Right ventricle myocardium inferior (tissue), 1 donor: ENCODE results near the gene BANF2. TPM values are rescaled to one million over a fixed set of nuclear protein-coding genes. Genes with fewer than 3 reads are reported as not detected.
"Not testable (repeated sequence)": the region's sequence is repeated elsewhere in the genome, so short reads cannot be mapped to it uniquely, and the experiment has no call there.

Source experiments
- ATAC-seq: fragments of 200-7000 bp; cut with Tn5 transposase; one replicate; pipeline ENCODE4 v1.9.1; 2020; ENCODE audit warnings: mild to moderate bottlenecking, moderate library complexity
- DNase-seq: peaks from one replicate; pipeline ENCODE4 v3.0.0; 2021; ENCODE audit errors: missing footprints
- intact Hi-C: fragments of 100-400 bp; cut with DNase I; formaldehyde crosslinking; loops from one replicate; pipeline ENCODE4 v1.11.0; 2022
- long read RNA-seq: library from polyadenylated mRNA; unstranded; transcript quantifications from one replicate; pipeline ENCODE4 v2.0.0, GENCODE V29; 2021
- total RNA-seq: library from RNA; stranded (reverse); fragmentation: NEBNext Ultra II Directional; extraction: Animal tissue kit (Norgen Biotek cat#: 25700); gene quantifications from one replicate; pipeline ENCODE4 v1.2.1, GENCODE V29; 2021
- donor health status: DM: no; HTN: yes; CAD: no; lungs with severe emphysema.

The BANF2 gene
- not detected for total RNA-seq
- long read RNA-seq, result 0 reads

DNA sequence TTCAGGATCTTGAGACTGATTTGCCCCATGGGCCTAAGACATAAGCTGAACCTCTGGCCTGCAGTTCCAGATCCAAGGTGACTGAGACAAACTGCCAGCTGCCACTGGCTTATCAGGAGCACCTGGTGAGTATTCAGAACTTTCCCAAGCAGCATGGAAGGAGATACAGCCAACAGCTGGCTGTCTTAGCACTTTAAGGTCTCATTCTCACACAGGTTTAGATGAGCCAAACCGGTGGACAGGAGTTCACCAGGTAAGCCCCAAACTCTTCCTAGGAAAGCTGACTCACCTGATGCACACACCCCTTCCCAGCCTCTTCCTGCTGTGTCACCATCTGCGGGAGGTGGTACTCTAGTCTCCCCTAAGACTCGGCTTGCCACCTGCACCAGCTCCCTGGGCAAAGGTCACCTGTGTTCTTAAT lies at the start of gene BANF2:
BANF2 (plus strand) TSS at position 36 of the 421 bp plus-strand sequence. CDS start 25,060 bp downstream, outside the sequence.
- ATAC-seq, result no peak
- DNase-seq, result no peak
- intact Hi-C loops, result no loop called here

- ATAC-seq, result no peak
- intact Hi-C loops, result no loop called here
- peak; percentile 42 for DNase-seq
Measured at GRCh38 chr20:17650301-17651128, 49.3 kb upstream of the BANF2 start.

DNA sequence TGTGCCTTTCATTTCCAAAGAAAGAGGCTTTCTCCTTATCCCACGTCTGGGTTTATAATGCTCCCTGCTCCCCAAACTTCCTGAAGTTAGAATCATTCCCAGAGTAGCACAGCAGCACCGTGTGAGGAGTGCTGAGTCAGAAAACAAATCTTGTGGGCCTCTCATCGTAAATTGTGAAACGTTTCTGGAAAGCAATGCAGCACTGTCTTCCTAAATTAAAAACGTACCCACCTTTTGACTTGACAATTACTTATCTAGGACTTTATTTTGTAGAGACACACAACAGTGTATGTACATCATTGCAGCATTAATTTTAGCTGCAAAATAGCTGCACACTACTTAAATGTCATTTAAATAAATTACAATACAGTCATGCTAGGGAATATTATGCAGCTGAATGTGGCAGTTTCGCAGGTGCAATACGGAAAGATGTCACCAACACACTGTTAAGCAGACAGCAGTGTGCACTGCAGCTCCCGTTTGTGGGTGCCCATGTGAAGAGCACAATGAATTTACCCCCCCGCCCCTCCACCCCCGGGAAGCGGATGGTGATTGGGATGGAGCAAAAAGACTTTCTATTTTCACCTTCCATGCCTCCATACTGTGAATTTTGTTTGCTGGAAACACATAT lies 48.5 kb upstream of the BANF2 start:
- no peak for DNase-seq
- ATAC-seq, result no peak
- intact Hi-C loops, result no loop called here

DNA sequence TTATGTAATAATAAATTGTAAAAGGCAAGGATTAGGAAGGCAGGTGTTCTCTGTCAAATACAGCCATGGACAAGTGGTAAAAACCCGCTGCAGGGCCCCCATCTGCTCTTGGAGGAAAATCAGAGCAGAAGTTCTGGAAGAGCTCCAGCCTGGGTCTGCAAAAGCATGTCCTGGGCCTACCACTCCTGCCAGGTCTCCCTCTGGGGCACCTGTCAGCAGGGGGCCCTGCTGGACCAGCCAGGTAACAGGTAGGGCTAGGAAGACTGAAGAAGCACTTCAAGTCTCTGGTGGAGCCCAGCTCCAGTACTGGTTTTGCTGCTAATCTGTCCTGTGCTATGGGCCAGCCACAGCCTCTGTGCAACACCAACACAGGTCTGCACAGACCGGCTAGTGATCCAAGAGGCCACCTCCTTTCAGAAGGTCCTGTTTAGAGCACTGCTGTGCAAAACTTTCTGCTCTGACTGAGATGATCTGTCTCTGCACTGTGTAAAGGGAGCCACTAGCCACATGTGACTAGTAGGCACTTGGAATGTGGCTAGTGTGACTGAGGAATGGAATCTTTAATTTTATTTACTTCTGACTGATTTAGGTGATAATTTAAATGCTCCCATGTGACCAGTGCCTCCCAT lies 47.9 kb upstream of the BANF2 start:
- DNase-seq, result peak; percentile 26
- ATAC-seq, result no peak
- intact Hi-C loops, result no loop called here

DNA sequence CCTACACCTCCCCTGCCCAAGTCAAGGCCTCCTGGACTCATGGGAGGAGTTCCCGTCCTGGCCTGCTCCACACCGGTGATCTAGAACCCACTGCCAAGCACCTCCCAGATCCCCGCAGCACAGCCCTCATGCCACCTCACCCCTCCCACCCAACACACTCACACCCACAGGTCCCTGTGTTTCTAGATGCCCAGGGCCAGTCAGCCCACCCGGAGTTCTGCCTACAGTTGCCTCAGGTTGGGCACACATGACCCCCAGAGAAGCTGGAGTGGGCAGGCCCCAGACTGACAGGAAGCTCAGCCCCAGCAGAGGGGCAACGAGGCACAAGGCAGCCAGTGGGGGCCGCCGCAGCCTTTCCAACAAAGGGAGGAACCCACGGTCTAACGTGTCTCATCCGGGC lies 47.4 kb upstream of the BANF2 start:
- no peak for ATAC-seq
- intact Hi-C loops, result no loop called here
- DNase-seq, result no peak

GRCh38 chr20:17653835-17654648 lies 45.7 kb upstream of the BANF2 start:
- no peak for ATAC-seq
- intact Hi-C loops, result no loop called here
- peak; percentile 55 for DNase-seq

DNA sequence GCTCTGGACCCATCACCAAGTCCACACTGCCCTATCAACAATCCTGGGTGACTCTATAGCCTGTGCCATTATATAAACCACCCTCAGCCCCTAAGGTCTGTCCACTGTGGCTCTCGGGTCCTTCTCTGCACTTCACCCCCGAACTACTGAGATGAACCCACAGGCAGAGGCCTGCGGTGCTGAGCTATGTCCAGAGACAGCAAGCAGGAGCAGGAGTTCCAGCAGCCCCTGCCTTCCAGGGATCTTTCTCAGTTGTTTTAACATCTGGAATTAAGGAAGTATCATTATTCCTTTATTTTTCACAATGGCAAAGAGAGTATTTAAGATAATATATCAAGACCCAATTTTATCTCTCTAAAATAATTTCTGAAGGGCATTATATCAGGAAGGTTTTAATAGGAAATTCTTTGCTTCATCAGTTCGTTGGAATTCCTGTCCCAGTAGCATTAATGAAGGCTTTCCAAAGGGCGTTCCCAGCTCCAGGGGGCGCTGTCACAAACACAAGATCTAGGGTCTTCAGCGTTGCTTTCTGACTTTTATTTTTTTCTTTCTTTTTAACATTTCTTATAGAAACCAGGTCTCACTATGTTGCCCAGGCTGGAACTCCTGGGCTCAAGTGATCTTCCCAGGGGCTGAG lies 45.0 kb upstream of the BANF2 start:
- no peak for ATAC-seq
- DNase-seq, result peak; percentile 66
- intact Hi-C loops, result no loop called here

GRCh38 chr20:17655286-17655651 lies 44.5 kb upstream of the BANF2 start:
- ATAC-seq (no peak), DNase-seq (no peak)
- intact Hi-C loops, result no loop called here

GRCh38 chr20:17655865-17656479 lies 43.8 kb upstream of the BANF2 start:
- ATAC-seq, result no peak

GRCh38 chr20:17657079-17657825 lies 42.5 kb upstream of the BANF2 start:
- DNase-seq (peak; percentile 59), ATAC-seq (no peak)
- intact Hi-C loops, result no loop called here

More at GRCh38 chr20:17655865-17656479, 43.8 kb upstream of the BANF2 start:
- intact Hi-C loops, result no loop called here
- DNase-seq, result no peak

- no peak for ATAC-seq
- DNase-seq, result no peak
- intact Hi-C loops, result no loop called here
Measured at GRCh38 chr20:17657898-17658647, 41.7 kb upstream of the BANF2 start.

DNA sequence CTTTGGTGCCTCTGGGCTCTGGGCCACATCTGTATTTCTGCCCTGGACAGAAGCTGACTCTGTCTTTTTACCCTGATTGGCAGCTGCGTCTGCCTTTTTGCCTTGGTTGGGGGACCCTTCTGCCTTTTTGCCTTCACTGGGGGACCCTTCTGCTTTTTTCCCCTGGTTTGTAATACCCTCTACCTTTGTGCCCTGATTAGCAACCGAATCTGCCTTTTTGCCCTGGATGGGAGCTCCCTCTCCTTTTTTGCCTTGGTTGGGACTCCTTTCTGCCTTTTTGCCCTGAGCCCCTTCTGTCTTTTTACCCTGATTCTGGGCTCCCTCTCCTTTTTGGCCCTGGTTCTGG lies 41.1 kb upstream of the BANF2 start:
- intact Hi-C loops, result no loop called here
- ATAC-seq (no peak), DNase-seq (no peak)

DNA sequence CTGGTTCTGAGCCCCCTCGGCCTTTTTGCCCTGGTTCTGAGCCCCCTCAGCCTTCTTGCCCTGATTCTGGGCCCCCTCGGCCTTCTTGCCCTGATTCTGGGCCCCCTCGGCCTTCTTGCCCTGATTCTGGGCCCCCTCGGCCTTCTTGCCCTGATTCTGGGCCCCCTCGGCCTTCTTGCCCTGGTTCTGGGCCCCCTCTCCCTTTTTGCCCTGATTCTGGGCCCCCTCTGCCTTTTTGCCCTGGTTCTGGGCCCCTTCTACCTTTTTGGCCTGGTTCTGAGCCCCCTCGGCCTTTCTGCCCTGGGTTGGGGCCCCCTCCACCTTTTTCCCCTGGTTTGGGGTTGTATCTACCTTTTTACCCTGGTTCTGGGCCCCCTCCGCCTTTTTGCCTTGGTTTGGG lies 40.4 kb upstream of the BANF2 start:
- ATAC-seq, intact Hi-C loops, DNase-seq: not testable (repeated sequence)

DNA sequence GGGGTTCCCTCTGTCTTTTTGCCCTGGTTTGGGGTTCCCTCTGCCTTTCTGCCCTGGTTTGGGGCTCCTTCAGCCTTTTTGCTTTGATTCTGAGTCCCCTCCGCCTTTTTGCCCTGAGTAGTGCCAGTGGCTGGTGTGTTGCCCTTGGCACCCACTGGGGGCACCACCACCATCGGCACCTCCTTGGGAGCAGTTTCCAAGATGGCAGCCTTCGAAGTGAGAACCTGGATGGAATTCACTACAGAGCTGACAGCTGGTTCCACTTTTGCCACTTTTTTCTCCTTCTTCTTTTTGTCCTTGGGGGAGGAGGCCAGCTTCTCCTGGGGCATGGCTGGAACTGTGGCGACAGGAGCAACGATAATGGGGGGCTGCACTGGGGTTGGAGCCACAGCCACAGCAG lies 40.0 kb upstream of the BANF2 start:
- ATAC-seq (no peak), DNase-seq (no peak)
- intact Hi-C loops, result no loop called here

DNA sequence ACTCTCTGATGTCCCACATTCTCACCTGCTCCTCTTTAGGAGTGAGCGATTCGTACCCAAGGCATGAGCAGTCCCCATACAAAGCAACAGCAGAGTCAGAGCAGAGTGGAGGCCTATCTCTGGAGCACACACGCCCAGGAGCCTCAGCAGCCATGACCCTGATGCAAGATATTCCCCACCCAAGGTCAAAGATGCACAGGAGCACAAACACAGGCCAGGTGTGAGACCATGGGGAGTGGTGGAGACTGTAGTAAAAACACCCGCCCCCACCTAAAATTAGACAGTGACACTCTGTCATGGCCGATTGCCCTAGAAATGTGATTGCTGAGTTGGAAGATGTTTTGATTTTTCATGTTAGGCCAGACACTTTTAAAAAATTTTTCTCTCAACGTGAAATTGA lies 39.1 kb upstream of the BANF2 start:
- DNase-seq (no peak), ATAC-seq (no peak)

DNA sequence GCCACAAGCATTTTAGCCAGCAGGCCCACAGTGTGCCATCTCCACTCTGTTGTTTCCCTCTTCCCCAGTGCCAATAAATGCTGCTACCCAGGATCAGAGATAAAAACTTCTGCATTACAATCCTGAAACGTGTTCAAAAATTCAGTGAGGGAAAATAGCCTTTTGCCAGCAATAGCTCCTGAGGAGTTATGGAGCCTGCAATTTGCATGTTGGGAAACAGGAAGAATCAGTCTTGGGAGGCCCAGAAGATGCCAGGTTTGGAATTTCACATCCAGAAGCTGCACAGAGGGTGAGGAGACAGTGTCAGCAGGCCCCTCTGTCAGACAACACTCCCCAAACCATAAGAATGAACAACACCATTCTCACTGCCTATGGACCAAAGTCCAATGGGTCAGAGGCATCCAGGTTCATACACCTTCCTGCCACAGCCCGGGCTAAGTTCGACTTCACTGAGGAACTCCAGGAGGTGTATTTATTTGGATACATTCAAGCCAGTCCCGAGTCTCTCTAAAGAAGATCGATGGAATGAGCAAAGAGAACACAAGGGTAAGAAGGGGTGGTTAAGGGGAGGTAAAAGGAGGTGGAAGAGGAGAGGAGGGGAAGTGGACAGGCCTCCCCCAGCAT lies 38.5 kb upstream of the BANF2 start:
- intact Hi-C loops, result no loop called here
- peak; percentile 20 for ATAC-seq
- no peak for DNase-seq

More for the DNA sequence above, 39.1 kb upstream of the BANF2 start:
- intact Hi-C loops, result no loop called here
